Activated CD8-positive, alpha-beta memory T cell treated with anti-CD3 and anti-CD28 coated beads for 48 hours (primary cell): ENCODE results near the gene SH3RF3.
"Not testable (repeated sequence)": the region's sequence is repeated elsewhere in the genome, so short reads cannot be mapped to it uniquely, and the experiment has no call there.

ENCODE experiments used
- DNase-seq, 3 experiments: peaks; one replicate each; pipeline ENCODE4 v3.0.0-alpha.2; 2020; ENCODE audit warnings: low read depth in 2 of 3, low spot score in 2 of 3

Gene SH3RF3

GRCh38 chr2:109214651-109215371, 85.8 kb downstream of the SH3RF3 start:
- peak in 1 of 3 experiments; percentile 10 for DNase-seq

GRCh38 chr2:109215866-109216265, 86.9 kb downstream of the SH3RF3 start:
- no peak for DNase-seq

- no peak for DNase-seq
These were observed 87.3 kb downstream of the SH3RF3 start for GRCh38 chr2:109216332-109216731.

GRCh38 chr2:109217362-109218086, 88.5 kb downstream of the SH3RF3 start:
- DNase-seq: no peak

- no peak for DNase-seq
These were observed 89.2 kb downstream of the SH3RF3 start for GRCh38 chr2:109218087-109218791.

DNA sequence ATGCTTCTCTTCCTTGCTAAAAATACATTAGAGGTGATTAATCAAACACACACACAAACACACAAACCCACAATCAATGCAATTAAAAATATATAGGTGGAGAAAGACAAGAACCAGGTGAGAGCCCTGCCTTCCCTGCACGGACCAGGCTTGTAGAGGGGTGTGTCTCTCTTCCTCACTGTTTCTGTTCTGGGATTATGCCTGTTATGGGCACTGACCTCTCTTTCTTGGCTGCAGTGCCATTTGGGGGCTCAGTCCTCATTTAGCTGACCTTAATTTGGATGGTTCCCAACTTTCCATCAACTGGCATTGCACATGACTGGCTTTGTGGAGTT, 89.8 kb downstream of the SH3RF3 start:
- no peak for DNase-seq

DNA sequence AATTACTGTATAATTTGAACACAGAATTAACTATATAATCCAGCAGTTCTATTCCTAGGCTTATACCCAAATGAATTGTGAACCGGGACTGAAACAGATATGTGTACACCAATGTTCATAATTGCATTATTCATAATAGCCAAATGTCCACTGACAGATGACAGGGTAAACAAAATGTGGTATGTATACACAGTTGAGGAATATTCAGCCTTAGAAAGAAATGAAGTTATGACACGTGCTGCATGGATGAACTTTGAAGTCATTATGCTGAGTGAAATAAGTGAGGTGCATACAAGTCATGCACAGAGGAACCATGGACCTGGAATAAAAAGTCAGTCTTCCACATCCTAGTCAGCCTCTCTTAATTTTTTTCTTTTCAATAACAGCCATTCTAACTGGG, 91.9 kb downstream of the SH3RF3 start:
- DNase-seq: no peak

DNA sequence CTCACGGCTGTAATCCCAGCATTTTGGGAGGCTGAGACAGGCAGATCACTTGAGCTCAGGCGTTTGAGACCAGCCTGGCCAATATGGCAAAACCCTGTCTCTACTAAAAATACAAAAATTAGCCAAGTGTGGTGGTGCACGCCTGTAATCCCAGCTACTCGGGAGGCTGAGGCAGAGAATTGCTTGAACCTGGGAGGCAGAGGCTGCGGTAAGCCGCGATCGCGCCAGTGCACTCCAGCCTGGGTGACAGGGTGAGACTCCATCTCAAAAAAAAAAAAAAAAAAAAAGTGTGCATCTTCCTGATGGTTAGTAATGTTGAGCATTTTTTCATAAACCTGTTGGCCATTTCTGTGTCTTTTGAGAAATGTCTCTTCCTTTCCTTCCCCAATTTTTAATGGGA, 92.3 kb downstream of the SH3RF3 start:
- not testable (repeated sequence) for DNase-seq

DNA sequence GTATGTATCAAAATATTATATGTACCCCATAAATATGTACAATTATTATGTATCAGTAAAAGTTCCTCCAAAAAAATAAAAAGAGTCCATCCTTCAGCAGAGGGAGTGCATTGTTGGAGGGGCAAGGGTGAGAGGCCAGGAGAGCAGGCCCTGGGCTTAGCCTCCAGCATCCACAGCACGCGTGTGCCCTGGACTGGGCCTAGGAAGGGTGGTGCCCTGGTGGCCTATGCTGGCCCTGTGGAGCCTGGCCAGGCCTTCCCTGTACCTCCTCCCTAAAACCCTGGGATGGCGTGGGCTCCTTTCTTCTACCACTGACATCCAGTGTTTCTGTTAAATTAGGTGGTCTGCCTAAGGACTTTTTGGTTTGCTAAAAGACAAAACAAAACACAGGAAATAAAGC, 93.4 kb downstream of the SH3RF3 start:
- no peak for DNase-seq

DNA sequence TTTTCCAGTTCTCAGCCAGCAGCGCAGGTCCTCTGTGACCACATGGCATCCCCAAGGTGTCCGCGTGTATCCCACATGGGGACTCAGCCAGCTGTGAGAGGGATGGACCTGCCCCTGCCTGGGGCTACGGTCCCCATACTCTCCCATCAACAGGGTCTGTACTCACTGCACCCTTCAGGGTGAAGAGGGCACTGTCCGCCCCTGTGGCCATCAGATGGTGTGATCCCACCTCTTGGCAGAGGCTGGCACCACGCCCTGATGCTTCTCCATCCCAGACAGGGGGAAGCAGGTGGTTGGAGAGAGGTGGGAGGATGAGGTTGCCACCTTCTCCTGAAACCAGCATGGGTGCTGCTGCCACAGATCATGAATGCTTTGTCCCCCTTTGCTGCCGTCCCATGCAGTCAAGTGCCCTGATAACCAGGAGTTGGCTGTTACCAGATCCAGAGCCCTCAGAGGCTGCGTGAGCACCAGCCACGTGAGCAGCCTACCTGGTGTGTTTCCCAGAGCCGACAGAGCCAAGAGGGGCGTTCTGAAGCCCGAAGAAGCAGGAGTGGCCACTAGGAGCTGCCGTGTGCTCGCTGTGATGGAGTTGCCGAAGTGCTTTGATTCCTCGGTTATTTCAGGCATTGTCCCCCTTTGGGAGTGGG, 93.9 kb downstream of the SH3RF3 start:
- DNase-seq: no peak

GRCh38 chr2:109223490-109223889, 94.5 kb downstream of the SH3RF3 start:
- DNase-seq: no peak

- DNase-seq: not testable (repeated sequence)
These were observed 95.3 kb downstream of the SH3RF3 start for GRCh38 chr2:109224341-109224740.

DNA sequence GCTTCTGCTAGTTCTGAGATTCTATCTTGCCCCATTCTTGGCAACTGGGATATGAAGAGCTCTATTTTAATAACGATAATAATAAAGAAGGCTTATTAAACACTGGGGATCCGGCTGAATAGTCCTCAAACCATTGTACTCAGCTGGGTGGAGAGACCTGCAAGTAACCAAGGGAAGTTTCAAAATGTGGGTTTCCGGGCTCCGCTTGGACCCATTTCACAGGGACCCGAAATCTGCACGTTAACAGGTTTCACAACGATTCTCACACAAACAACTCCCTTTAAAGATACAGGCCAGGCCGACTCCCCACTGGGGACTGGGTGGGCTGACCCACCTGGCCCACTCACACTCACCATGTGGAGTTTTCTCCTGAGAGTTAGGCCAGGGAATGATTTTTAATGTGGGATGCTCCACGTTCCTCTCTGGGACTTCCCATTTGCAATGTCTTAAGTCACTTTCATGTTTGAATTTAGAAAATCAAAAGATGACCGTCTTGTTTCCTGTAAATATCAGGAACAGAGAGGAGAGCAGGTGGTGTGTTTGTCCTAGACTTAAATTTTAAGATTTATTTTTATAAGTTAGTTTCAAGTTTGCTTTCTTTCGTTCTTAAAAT, 96.3 kb downstream of the SH3RF3 start:
- DNase-seq: no peak

GRCh38 chr2:109226128-109226527, 97.1 kb downstream of the SH3RF3 start:
- no peak for DNase-seq

- no peak for DNase-seq
These were observed 97.6 kb downstream of the SH3RF3 start for GRCh38 chr2:109226622-109227021.

GRCh38 chr2:109229094-109229675, 100.2 kb downstream of the SH3RF3 start:
- no peak for DNase-seq

DNA sequence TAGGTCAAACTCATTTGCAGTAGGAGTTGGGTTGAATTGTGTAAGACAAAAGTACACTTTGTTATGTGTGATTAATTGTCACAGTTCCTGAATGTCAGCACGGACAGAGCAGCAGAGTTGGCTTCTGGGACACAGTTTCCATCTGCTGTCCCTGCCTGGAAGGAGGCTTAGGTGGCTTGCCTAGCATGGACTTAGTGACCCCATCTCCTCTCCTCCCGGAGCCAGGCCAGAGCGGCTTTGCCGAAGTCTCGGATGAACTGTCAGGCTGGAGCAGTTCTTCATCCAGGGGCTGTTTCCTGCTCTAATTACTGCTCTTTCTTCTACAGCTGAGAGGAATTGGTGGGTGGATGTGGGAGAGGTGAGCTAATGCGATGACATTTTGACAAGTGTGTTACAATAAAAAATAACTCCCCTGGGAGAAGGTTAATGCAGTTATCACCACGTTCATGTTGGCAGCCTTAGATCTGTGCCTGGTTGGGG, 102.0 kb downstream of the SH3RF3 start:
- DNase-seq: no peak

DNA sequence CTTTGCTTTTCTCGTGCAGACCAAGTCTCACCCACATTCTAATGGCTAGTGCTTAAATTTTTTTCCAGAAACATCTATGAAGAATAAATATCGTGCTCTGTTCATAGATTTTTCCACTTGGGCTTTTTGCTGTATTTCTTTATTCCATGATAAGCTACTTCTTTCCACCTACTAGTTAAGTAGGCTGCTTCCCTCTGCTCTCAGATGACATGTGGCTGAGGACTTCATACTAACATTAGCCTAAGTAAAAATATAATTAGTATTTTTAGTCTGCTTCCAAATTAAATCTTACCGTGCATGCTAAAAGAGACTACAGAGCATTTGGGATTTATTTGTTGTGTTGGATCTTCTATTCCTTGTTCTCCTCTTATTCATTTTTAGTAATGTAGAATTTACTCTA, 102.4 kb downstream of the SH3RF3 start:
- DNase-seq: no peak

GRCh38 chr2:109231996-109232705, 103.1 kb downstream of the SH3RF3 start:
- DNase-seq: no peak

- no peak for DNase-seq
These were observed 103.9 kb downstream of the SH3RF3 start for GRCh38 chr2:109232909-109233308.
